ENCODE data around the gene GLTP. TPM values are rescaled to one million over a fixed set of nuclear protein-coding genes. Genes with fewer than 3 reads are reported as not detected.

GLTP gene
- total and polyA plus RNA-seq, 2 of the 4 experiments (the other 2 are of a cell fraction) = 34.4 to 58.4 TPM

DNA sequence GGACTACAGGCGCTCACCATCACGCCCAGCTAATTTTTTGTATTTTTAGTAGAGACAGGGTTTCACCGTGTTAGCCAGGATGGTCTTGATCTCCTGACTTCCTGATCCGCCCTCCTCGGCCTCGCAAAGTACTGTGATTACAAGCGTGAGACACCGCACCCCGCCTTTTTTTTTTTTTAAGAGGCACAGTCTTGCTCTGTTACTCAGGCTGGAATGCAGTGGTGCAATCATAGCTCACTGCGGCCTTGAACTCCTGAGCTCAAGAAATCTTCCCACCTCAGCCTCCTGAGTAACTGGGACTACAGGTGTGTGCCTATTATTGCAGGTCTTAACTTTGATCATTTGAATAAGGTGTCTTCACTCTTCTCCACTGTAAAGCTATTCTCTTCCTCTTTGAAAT is 5.3 kb upstream of the GLTP start:
- 93% methylated on average over 3 of the region's 10 CpGs; no CpG with 5 or more reads in 1 of the 2 experiments for WGBS, 2 experiments (ENCODE audit: extremely low coverage in 2 of 2, insufficient read length in 1 of 2)
- H3K27me3 ChIP-seq (ENCODE audit: control insufficient read depth, insufficient read depth, low read length) = no peaks in the 10 kb centered on the region
- no TSS peak for BruUV-seq (replicated peaks)
- H3K79me1 ChIP-seq (ENCODE audit: low read depth in 1 of 2, low read length in 2 of 2) = peaks cover 0 to 4% of the 10 kb centered on the region in 2 experiments; a peak in 1 of 4 replicates
- no peak overlapping the region for H2BK20ac ChIP-seq (ENCODE audit: low read depth, low read length)
- no peaks in the 10 kb centered on the region for H3K9me3 ChIP-seq (ENCODE audit: control insufficient read depth, insufficient read depth, low read length)
- no peak overlapping the region for H3K14ac ChIP-seq (replicated peaks; ENCODE audit: low read depth, low read length)
- no peak overlapping the region for H2BK120ac ChIP-seq (ENCODE audit: low read depth, low read length)
- CTCF ChIA-PET = no interaction called here
- in situ Hi-C loops (cut with MboI; ENCODE audit: low sequenced_read_pairs) = no loop called here
- no peak for ATAC-seq (ENCODE audit: low read depth)
- peak overlapping the region; percentile 17; the same call in 1 of the 2 replicates for H3K4ac ChIP-seq (ENCODE audit: low read depth, low read length)
- no peak overlapping the region for H4K91ac ChIP-seq (ENCODE audit: insufficient read depth, low read depth, low read length)
- no peak overlapping the region for H2AFZ ChIP-seq (replicated peaks; ENCODE audit: low read length, poor library complexity)
- no peak overlapping the region for H3K4me3 ChIP-seq (ENCODE audit: insufficient read depth, low read depth, low read length)
- H3K18ac ChIP-seq (ENCODE audit: low read depth, low read length) = no peak overlapping the region
- no peak overlapping the region for H2BK15ac ChIP-seq (ENCODE audit: low read depth, low read length)
- H4K5ac ChIP-seq (ENCODE audit: low read depth, low read length) = no peak overlapping the region
- H4K8ac ChIP-seq (ENCODE audit: low read depth in 2 of 2, low read length in 2 of 2) = no peak overlapping the region
- peaks cover 10% of the 10 kb centered on the region for H3K4me1 ChIP-seq (ENCODE audit: control insufficient read depth, insufficient read depth, low read length)
- H3K4me2 ChIP-seq (ENCODE audit: low read depth, low read length) = no peak overlapping the region
- DNase-seq = peak; percentile 28
- no peak overlapping the region for H2AK5ac ChIP-seq (ENCODE audit: low read depth, low read length)
- no peaks in the 10 kb centered on the region for H4K20me1 ChIP-seq (ENCODE audit: insufficient read depth, low read length)
- no peak overlapping the region for H3K27ac ChIP-seq (ENCODE audit: insufficient read depth, low read length)
- TF ChIP-seq CEBPB (IDR thresholded peaks at IDR 0.05; ENCODE audit: low read depth, low read length) (peak; percentile 54; the same call in 1 of the 2 replicates), SMC3 (IDR thresholded peaks at IDR 0.05; ENCODE audit: low read depth, low read length) (no peak)
- H3K23ac ChIP-seq (ENCODE audit: low read depth, low read length) = no peak overlapping the region
- dilution Hi-C loops (cut with HindIII; ENCODE audit: low sequenced_read_pairs, unreplicated experiment) = no loop called here
- H3K9ac ChIP-seq (ENCODE audit: low read depth, low read length) = no peak overlapping the region
- no peak overlapping the region for H3K56ac ChIP-seq (ENCODE audit: extremely low read depth, insufficient read depth, low read length)
- H2AK9ac ChIP-seq (replicated peaks; ENCODE audit: low read depth, low read length, poor library complexity) = no peak overlapping the region
- H3K36me3 ChIP-seq (ENCODE audit: control insufficient read depth, insufficient read depth, low read length) = no peaks in the 10 kb centered on the region
- intact Hi-C loops (cut with micrococcal nuclease) = no loop called here
- no peak overlapping the region for H2BK5ac ChIP-seq (ENCODE audit: low read depth, low read length, poor library complexity, severe bottlenecking)
- peaks cover 13% of the 10 kb centered on the region for H3K9me1 ChIP-seq (ENCODE audit: insufficient read depth, low read length)
- POLR2A ChIA-PET (ENCODE audit: unreplicated experiment) = no interaction called here
